NCI-H526 (cell line): ENCODE measurements around the gene AP2A2.

ENCODE experiments used
- DNase-seq, 2 experiments: peaks; one replicate each; lab custom pipeline; 2025; lab: John Stamatoyannopoulos, UW

The AP2A2 gene

GRCh38 chr11:1041936-1042608, 116.4 kb downstream of the AP2A2 start:
- peak in 1 of 2 experiments; percentile 34 for DNase-seq

GRCh38 chr11:1042626-1043562, 117.2 kb downstream of the AP2A2 start:
- DNase-seq, result no peak

- DNase-seq, result peak in 1 of 2 experiments; percentile 71
Observed at GRCh38 chr11:1043563-1044096, 118.0 kb downstream of the AP2A2 start.

GRCh38 chr11:1044160-1044559, 118.5 kb downstream of the AP2A2 start:
- DNase-seq, result no peak

- DNase-seq, result no peak
Observed at GRCh38 chr11:1047595-1048156, 122.0 kb downstream of the AP2A2 start.

- no peak for DNase-seq
Observed at GRCh38 chr11:1048375-1049070, 122.9 kb downstream of the AP2A2 start.

- DNase-seq, result no peak
Observed at GRCh38 chr11:1049071-1049405, 123.4 kb downstream of the AP2A2 start.

- no peak for DNase-seq
Observed at GRCh38 chr11:1049431-1049891, 123.8 kb downstream of the AP2A2 start.

- DNase-seq, result no peak
Observed at GRCh38 chr11:1049911-1050580, 124.4 kb downstream of the AP2A2 start.

- DNase-seq, result peak; percentile 75 to 94
Observed at GRCh38 chr11:1050581-1051355, 125.1 kb downstream of the AP2A2 start.

GRCh38 chr11:1051356-1052132, 125.9 kb downstream of the AP2A2 start:
- DNase-seq, result no peak

- DNase-seq, result no peak
Observed at GRCh38 chr11:1052133-1053011, 126.7 kb downstream of the AP2A2 start.

GRCh38 chr11:1053121-1053901, 127.6 kb downstream of the AP2A2 start:
- DNase-seq, result no peak

- no peak for DNase-seq
Observed at GRCh38 chr11:1054143-1055108, 128.8 kb downstream of the AP2A2 start.

GRCh38 chr11:1055109-1055703, 129.5 kb downstream of the AP2A2 start:
- DNase-seq, result no peak
